Dermis lymphatic vessel endothelial cell (primary cell): ENCODE results near the gene DLX5. TPM values are rescaled to one million over a fixed set of nuclear protein-coding genes. Genes with fewer than 3 reads are reported as not detected.

Source experiments
- total RNA-seq: library from RNA; depleted of rRNA; stranded (reverse); fragments of >200 nt; gene quantifications from 2 replicates; pipeline ENCODE4 v1.2.1, GENCODE V29; 2014

The DLX5 gene
- not detected in 2 replicates for total RNA-seq

DNA sequence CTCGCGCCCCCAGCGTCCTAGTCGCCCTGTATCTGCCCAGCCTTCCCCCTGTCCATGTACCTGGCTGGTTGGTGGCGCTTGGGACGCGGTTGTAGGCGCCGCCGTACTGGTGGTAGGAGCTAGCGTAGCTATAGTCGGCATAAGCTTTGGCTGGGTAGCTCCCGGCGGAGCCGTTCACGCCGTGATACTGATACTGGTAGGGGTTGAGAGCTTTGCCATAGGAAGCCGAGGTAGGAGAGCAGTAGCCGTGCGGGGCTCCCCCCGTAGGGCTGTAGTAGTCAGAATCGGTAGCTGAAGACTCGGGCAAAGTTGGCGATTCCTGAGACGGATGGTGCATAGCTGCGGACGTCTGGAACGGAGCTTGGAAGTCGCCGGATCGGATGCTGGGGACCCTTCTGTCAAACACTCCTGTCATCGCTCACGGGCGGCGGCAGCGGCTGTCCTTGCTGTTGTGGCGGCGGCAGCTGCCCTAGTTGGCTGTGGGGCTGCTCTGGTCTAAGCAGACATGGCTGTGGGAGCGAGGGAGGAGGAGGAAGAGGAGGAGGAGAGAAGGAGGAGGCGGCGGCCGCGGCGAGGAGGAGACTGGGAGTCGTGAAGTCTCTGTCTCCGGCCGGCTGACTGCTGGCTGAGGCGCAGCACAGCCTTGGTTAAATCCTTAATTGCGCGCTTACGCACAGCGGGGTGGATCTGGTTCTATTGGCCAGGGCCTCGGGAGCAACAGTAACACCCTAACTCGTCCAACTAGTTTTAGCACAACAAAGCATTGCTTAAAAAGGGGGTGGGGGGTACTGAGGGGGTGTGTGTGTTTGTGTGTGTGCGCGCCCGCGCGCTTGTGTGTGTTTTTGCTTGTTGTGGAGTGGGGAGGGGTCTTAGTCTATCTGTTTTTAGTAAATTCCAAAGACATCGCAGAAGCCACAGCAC lies at the start of gene DLX5:
Gene DLX5, minus strand, starts transcription at position 623 of the 921 bp plus-strand sequence. Its CDS starts 208 bp downstream, at position 415.

DNA sequence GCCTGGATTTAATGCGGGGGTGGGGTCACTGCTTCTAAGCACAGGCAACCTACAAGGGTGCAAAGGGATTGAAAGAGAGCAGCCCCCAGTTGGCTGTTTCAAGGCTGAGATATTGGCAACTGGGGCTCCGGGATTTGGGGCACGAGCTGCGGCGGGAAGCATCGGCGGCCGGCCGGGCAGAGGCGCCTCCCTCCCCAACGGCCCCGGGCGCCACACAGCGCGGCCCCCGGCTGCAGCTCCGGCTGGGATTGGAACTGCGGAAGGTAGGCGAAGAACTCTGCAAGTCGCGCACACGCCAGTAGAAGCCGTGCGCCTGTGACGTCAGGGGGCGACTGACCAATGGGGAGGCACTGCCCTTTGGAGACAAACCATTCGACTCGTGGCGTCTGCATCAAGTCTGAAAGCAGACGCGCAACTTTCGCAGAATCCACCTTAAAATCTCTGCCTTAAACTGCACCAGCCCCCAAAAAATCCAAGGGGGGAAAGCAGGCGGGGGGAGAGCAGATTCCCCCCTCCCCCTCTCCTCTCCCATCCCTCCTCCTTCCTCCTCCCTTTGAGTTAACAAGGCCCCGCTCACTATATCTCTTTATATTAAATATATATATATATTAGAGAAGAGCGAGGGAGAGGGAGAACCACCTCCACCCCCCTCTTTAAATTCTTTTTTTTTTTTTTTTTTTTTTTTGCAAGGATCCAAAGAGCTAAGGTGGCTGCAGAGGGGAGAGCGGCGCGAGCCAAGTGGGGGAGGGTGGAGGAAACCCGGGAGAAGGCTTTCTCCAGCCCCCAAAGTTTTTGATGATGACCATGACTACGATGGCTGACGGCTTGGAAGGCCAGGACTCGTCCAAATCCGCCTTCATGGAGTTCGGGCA lies 19.2 kb downstream of the DLX5 start, which contains the start of gene DLX6:
Gene DLX6, plus strand, starts transcription at position 371 of the 872 bp plus-strand sequence. Its CDS starts 425 bp downstream, at position 796.

Other genes with a start within 250 kb of the DLX5 start
- gene DLX6, start 19.3 kb downstream of the DLX5 start, total RNA-seq, result not detected in 2 replicates
- gene SDHAF3, start 92.9 kb upstream of the DLX5 start, total RNA-seq, result 2.8 and 3.1 TPM in 2 replicates